Spleen (tissue), 7 donors: ENCODE data around the gene PCLO.

ENCODE experiments used
- POLR2A ChIP-seq, 3 donors: fragments of 450-650 bp; IDR thresholded peaks; one replicate each; pipeline ENCODE4 v1.5.1; 2017; ENCODE audit warnings: antibody characterized with exemption in 3 of 3, mild to moderate bottlenecking in 1 of 3
- POLR2AphosphoS5 ChIP-seq, 3 donors: sonication (generic); formaldehyde crosslinking; IDR thresholded peaks; one replicate each; pipeline ENCODE4 v1.5.1; 2017; ENCODE audit warnings: antibody characterized with exemption in 3 of 3
- TF ChIP-seq, protein P1 (sequence below), 11 experiments: fragments of 200-600 bp in 7 of 11; fragments of 450-650 bp in 4 of 11; sonication (generic) in 4 of 11; IDR thresholded peaks in 8 of 11; conservative IDR thresholded peaks in 3 of 11; 1 replicate in 7 of 11; 2 replicates in 4 of 11; pipeline versions ENCODE4 v1.4.0 to v1.8.0; 2016 to 2021; ENCODE audit warnings: antibody characterized with exemption in 11 of 11, inconsistent platforms in 4 of 11, mild to moderate bottlenecking in 1 of 11
- donor health status: DM: no; HTN: no; CAD: no; lungs with moderate emphysema.
- donor health status: DM: no; HTN: no; CAD: no.
- donor health status: DM: no; HTN: no; CAD: no.

GRCh38 chr7:83038787-83039186, 123.9 kb downstream of the PCLO start:
- no peak for TF ChIP-seq POLR2A (IDR thresholded peaks at IDR 0.05)
- TF ChIP-seq, protein P1, sequence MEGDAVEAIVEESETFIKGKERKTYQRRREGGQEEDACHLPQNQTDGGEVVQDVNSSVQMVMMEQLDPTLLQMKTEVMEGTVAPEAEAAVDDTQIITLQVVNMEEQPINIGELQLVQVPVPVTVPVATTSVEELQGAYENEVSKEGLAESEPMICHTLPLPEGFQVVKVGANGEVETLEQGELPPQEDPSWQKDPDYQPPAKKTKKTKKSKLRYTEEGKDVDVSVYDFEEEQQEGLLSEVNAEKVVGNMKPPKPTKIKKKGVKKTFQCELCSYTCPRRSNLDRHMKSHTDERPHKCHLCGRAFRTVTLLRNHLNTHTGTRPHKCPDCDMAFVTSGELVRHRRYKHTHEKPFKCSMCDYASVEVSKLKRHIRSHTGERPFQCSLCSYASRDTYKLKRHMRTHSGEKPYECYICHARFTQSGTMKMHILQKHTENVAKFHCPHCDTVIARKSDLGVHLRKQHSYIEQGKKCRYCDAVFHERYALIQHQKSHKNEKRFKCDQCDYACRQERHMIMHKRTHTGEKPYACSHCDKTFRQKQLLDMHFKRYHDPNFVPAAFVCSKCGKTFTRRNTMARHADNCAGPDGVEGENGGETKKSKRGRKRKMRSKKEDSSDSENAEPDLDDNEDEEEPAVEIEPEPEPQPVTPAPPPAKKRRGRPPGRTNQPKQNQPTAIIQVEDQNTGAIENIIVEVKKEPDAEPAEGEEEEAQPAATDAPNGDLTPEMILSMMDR (IDR thresholded peaks at IDR 0.05 in 8 of 11, conservative IDR thresholded peaks at IDR 0.05 in 3 of 11), result no peak
- TF ChIP-seq POLR2AphosphoS5 (IDR thresholded peaks at IDR 0.05), result no peak
